22Rv1 (cell line): ENCODE results near the gene FRY.

Experiments
- ZFX ChIP-seq: fragments of 450-650 bp; IDR thresholded peaks from 2 replicates; pipeline ENCODE4 v1.6.1; 2017; ENCODE audit warnings: antibody characterized with exemption, borderline replicate concordance
- TF ChIP-seq, protein P1 (sequence below): fragments of 450-650 bp; IDR thresholded peaks from 2 replicates; pipeline ENCODE4 v1.5.1; 2017; ENCODE audit warnings: mild to moderate bottlenecking

DNA sequence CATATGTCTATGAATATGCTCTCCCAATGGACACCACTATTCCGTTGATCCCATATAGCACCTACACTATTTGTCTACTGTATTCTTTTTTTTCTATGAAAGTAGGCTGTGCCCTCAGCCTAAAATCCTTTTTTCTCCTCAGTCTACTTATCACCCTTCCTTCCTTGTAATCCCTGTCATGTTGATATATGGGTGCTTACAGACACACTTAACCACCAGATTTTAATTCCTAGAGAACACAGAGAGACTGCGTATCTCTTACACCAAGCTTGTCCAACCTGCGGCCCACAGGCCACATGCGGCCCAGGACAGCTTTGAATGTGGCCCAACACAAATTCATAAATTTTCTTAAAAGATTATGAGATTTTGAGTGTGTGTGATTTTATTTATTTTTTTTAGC, 182.5 kb downstream of the FRY start:
- TF ChIP-seq, protein P1, sequence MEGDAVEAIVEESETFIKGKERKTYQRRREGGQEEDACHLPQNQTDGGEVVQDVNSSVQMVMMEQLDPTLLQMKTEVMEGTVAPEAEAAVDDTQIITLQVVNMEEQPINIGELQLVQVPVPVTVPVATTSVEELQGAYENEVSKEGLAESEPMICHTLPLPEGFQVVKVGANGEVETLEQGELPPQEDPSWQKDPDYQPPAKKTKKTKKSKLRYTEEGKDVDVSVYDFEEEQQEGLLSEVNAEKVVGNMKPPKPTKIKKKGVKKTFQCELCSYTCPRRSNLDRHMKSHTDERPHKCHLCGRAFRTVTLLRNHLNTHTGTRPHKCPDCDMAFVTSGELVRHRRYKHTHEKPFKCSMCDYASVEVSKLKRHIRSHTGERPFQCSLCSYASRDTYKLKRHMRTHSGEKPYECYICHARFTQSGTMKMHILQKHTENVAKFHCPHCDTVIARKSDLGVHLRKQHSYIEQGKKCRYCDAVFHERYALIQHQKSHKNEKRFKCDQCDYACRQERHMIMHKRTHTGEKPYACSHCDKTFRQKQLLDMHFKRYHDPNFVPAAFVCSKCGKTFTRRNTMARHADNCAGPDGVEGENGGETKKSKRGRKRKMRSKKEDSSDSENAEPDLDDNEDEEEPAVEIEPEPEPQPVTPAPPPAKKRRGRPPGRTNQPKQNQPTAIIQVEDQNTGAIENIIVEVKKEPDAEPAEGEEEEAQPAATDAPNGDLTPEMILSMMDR, result no peak
- no peak for TF ChIP-seq ZFX
